HEK293T (cell line): ENCODE results near the gene FAM3A.

Experiments used
- CTCF ChIA-PET: fragments of 350-600 bp; formaldehyde crosslinking; extraction: SDS; loops from one replicate; lab custom pipeline; 2021; ENCODE audit warnings: antibody characterized with exemption, inconsistent platforms; lab: Yijun Ruan, JAX
- POLR2A ChIA-PET: fragments of 350-600 bp; formaldehyde crosslinking; extraction: SDS; loops from one replicate; lab custom pipeline; 2020; ENCODE audit warnings: antibody characterized with exemption, inconsistent platforms; lab: Yijun Ruan, JAX
- DNase-seq: peaks from one replicate; pipeline ENCODE4 v3.0.0; 2012; ENCODE audit warnings: mixed read lengths; ENCODE audit errors: extremely low spot score
- ARNT ChIP-seq: fragments of 450-650 bp; IDR thresholded peaks from 2 replicates; pipeline ENCODE4 v1.6.1; 2017; ENCODE audit warnings: mild to moderate bottlenecking
- BHLHE40 ChIP-seq: fragments of 450-650 bp; IDR thresholded peaks from 2 replicates; pipeline ENCODE4 v1.6.1; 2016; ENCODE audit warnings: mild to moderate bottlenecking, moderate library complexity, borderline replicate concordance
- CTBP1 ChIP-seq: fragments of 450-650 bp; IDR thresholded peaks from 2 replicates; pipeline ENCODE4 v1.6.1; 2016; ENCODE audit warnings: borderline replicate concordance
- ELF4 ChIP-seq: fragments of 450-650 bp; IDR thresholded peaks from 2 replicates; pipeline ENCODE4 v1.6.1; 2017; ENCODE audit warnings: antibody characterized with exemption
- FOXA1 ChIP-seq: fragments of 450-650 bp; IDR thresholded peaks from 2 replicates; pipeline ENCODE4 v1.6.1; 2016; ENCODE audit warnings: mild to moderate bottlenecking
- FOXK2 ChIP-seq: fragments of 450-650 bp; IDR thresholded peaks from 2 replicates; pipeline ENCODE4 v1.6.1; 2016; ENCODE audit warnings: mild to moderate bottlenecking
- FOXM1 ChIP-seq: fragments of 450-650 bp; IDR thresholded peaks from 2 replicates; pipeline ENCODE4 v1.6.1; 2017; ENCODE audit warnings: mild to moderate bottlenecking, borderline replicate concordance
- HDGF ChIP-seq: fragments of 450-650 bp; IDR thresholded peaks from 2 replicates; pipeline ENCODE4 v1.6.1; 2017; ENCODE audit warnings: antibody characterized with exemption, borderline replicate concordance
- L3MBTL2 ChIP-seq: fragments of 450-650 bp; conservative IDR thresholded peaks from 2 replicates; pipeline ENCODE4 v1.6.1; 2016; ENCODE audit warnings: mild to moderate bottlenecking
- LEF1 ChIP-seq: fragments of 450-650 bp; IDR thresholded peaks from 2 replicates; pipeline ENCODE4 v1.6.1; 2017; ENCODE audit warnings: mild to moderate bottlenecking, borderline replicate concordance
- NFRKB ChIP-seq: fragments of 450-650 bp; IDR thresholded peaks from 2 replicates; pipeline ENCODE4 v1.6.1; 2016; ENCODE audit warnings: mild to moderate bottlenecking, moderate library complexity
- PKNOX1 ChIP-seq: fragments of 450-650 bp; IDR thresholded peaks from 2 replicates; pipeline ENCODE4 v1.6.1; 2016
- SP1 ChIP-seq: fragments of 450-650 bp; IDR thresholded peaks from 2 replicates; pipeline ENCODE4 v1.6.1; 2017
- SUZ12 ChIP-seq: fragments of 450-650 bp; IDR thresholded peaks from 2 replicates; pipeline ENCODE4 v1.6.1; 2016; ENCODE audit warnings: mild to moderate bottlenecking
- TARDBP ChIP-seq: fragments of 450-650 bp; IDR thresholded peaks from 2 replicates; pipeline ENCODE4 v1.6.1; 2016
- ZNF384 ChIP-seq: fragments of 450-650 bp; IDR thresholded peaks from 2 replicates; pipeline ENCODE4 v1.6.1; 2016

Gene FAM3A

GRCh38 chrX:154517101-154517781 is 1.2 kb upstream of the FAM3A start:
- POLR2A ChIA-PET, result interaction anchor here (0.9 to 4.6 kb wide), 8 partner anchors 10 to 192 kb away, joined by 3 to 21 read pairs (median 4); partner anchors contain the start of gene SLC10A3
- no peak for DNase-seq
- CTCF ChIA-PET, result interaction anchor here (1.1 to 2.4 kb wide), 2 partner anchors 10 kb away, joined by 7 to 12 read pairs; no protein-coding TSS in a partner anchor
- TF ChIP-seq ARNT, result no peak
- no peak for TF ChIP-seq SUZ12
- TF ChIP-seq L3MBTL2, result no peak
- no peak for TF ChIP-seq FOXA1
- TF ChIP-seq FOXM1, result no peak
- TF ChIP-seq ELF4, result no peak
- no peak for TF ChIP-seq BHLHE40
- TF ChIP-seq PKNOX1, result no peak

- POLR2A ChIA-PET, result interaction anchor here (0.6 to 4.6 kb wide), 8 partner anchors 10 to 117 kb away, joined by 3 to 21 read pairs (median 4); partner anchors contain the start of genes LAGE3, PLXNA3 and SLC10A3
- no peak for TF ChIP-seq NFRKB
- no peak for TF ChIP-seq ARNT
- DNase-seq, result no peak
- CTCF ChIA-PET, result interaction anchor here (1.1 kb wide), 1 partner anchor 11 kb away, joined by 7 read pairs; no protein-coding TSS in a partner anchor
Observed at GRCh38 chrX:154516656-154517100, 646 bp upstream of the FAM3A start.

GRCh38 chrX:154515090-154515965 is 704 bp downstream of the FAM3A start:
- ChIA-PET POLR2A (interaction anchor here (0.9 to 4.6 kb wide), 4 partner anchors 12 to 37 kb away, joined by 3 to 21 read pairs (median 6); partner anchors contain the start of genes LAGE3 and SLC10A3), CTCF (no interaction called here)
- TF ChIP-seq SUZ12 (no peak), HDGF (no peak), ARNT (no peak)
- DNase-seq, result no peak

GRCh38 chrX:154513716-154514115 is 2.3 kb downstream of the FAM3A start:
- CTCF ChIA-PET, result no interaction called here
- POLR2A ChIA-PET, result interaction anchor here (4.6 kb wide), 1 partner anchor 24 kb away, joined by 21 read pairs; the partner anchor contains the start of gene SLC10A3
- DNase-seq, result no peak
- TF ChIP-seq TARDBP, result no peak

- TF ChIP-seq FOXM1 (no peak), PKNOX1 (no peak), FOXK2 (no peak), HDGF (no peak), SUZ12 (no peak), BHLHE40 (no peak), ELF4 (no peak), L3MBTL2 (no peak), ARNT (no peak), SP1 (no peak), NFRKB (no peak), ZNF384 (no peak), CTBP1 (no peak), FOXA1 (no peak), TARDBP (no peak), LEF1 (no peak)
- POLR2A ChIA-PET, result interaction anchor here (4.6 kb wide), 1 partner anchor 23 kb away, joined by 21 read pairs; the partner anchor contains the start of gene SLC10A3
- no peak for DNase-seq
- CTCF ChIA-PET, result no interaction called here
Observed at GRCh38 chrX:154512879-154513553, 3.0 kb downstream of the FAM3A start.

- TF ChIP-seq FOXM1 (no peak), SUZ12 (no peak)
- ChIA-PET POLR2A (no interaction called here), CTCF (no interaction called here)
- DNase-seq, result no peak
Observed at GRCh38 chrX:154511761-154512160, 4.3 kb downstream of the FAM3A start.

GRCh38 chrX:154509455-154509854 is 6.6 kb downstream of the FAM3A start:
- ChIA-PET POLR2A (no interaction called here), CTCF (no interaction called here)
- DNase-seq, result no peak
- no peak for TF ChIP-seq FOXM1
- TF ChIP-seq TARDBP, result no peak
- TF ChIP-seq FOXA1, result no peak
- TF ChIP-seq SUZ12, result no peak
- TF ChIP-seq CTBP1, result no peak
- no peak for TF ChIP-seq SP1
- TF ChIP-seq ARNT, result no peak
- TF ChIP-seq L3MBTL2, result no peak
- no peak for TF ChIP-seq ZNF384
- TF ChIP-seq PKNOX1, result no peak
